T-cell (primary cell): ENCODE data around the gene PYGL. TPM values are rescaled to one million over a fixed set of nuclear protein-coding genes. Genes with fewer than 3 reads are reported as not detected.

Experiments used
- ATAC-seq, 4 experiments: fragments of 200-7000 bp in 3 of 4; fragments of 150-1000 bp in 1 of 4; cut with Tn5 transposase; replicated peaks in 1 of 4; 1 replicate in 3 of 4; 2 replicates in 1 of 4; pipeline ENCODE4 v1.10.0; 2021; ENCODE audit warnings: moderate library complexity in 3 of 4, mild to moderate bottlenecking in 2 of 4, moderate number of reproducible peaks in 1 of 4
- CTCF ChIA-PET, 2 donors: fragments of 300-600 bp; sonication (Branson Sonifier 250); formaldehyde crosslinking; loops; one replicate each; lab custom pipeline; 2022; ENCODE audit warnings: antibody characterized with exemption in 2 of 2; lab: Charles Lee
- POLR2A ChIA-PET, 2 donors: fragments of 300-600 bp; sonication (Branson Sonifier 250); formaldehyde crosslinking; loops; one replicate each; lab custom pipeline; 2022; ENCODE audit warnings: antibody characterized with exemption in 2 of 2; lab: Charles Lee
- DNase-seq, 35 experiments: peaks; one replicate each; pipeline versions ENCODE4 v3.0.0 to v3.0.0-alpha.2; 2013 to 2023
- H3K27ac ChIP-seq: one replicate; pipeline ENCODE4 v1.5.1; 2013; ENCODE audit warnings: low read length
- H3K27me3 ChIP-seq, 2 experiments: replicated peaks in 1 of 2; 1 replicate in 1 of 2; 2 replicates in 1 of 2; pipeline versions ENCODE4 v1.6.1 to v1.7.0; 2013; ENCODE audit warnings: low read length in 1 of 2, mixed read lengths in 1 of 2; ENCODE audit not compliant: control insufficient read depth in 2 of 2, insufficient read depth in 2 of 2; ENCODE audit errors: extremely low read depth in 1 of 2
- H3K36me3 ChIP-seq, 2 donors: 1 replicate in 1 of 2; 2 replicates in 1 of 2; pipeline versions ENCODE4 v1.6.1 to v1.7.0; 2013; ENCODE audit warnings: low read length in 1 of 2; ENCODE audit not compliant: control insufficient read depth in 2 of 2, insufficient read depth in 1 of 2; ENCODE audit errors: extremely low read depth in 1 of 2
- H3K4me1 ChIP-seq, 2 experiments: 1 replicate in 1 of 2; 2 replicates in 1 of 2; pipeline versions ENCODE4 v1.6.1 to v1.7.0; 2013; ENCODE audit warnings: low read length in 2 of 2, mixed read lengths in 1 of 2; ENCODE audit not compliant: insufficient read depth in 2 of 2, control insufficient read depth in 1 of 2; ENCODE audit errors: extremely low read depth in 1 of 2
- H3K4me3 ChIP-seq, 2 donors: 1 replicate in 1 of 2; 2 replicates in 1 of 2; pipeline versions ENCODE4 v1.5.1 to v1.7.0; 2013; ENCODE audit warnings: mild to moderate bottlenecking in 2 of 2, low read length in 1 of 2, moderate library complexity in 1 of 2; ENCODE audit not compliant: control insufficient read depth in 1 of 2; ENCODE audit errors: extremely low read depth in 1 of 2
- H3K9me3 ChIP-seq: 2 replicates; pipeline ENCODE4 v1.7.0; 2013
- H3K27ac Mint-ChIP-seq, 2 donors: one replicate each; pipeline ENCODE4 v1.8.0; 2020 to 2021; ENCODE audit warnings: mild to moderate bottlenecking in 2 of 2, mixed read lengths in 2 of 2
- H3K27me3 Mint-ChIP-seq, 2 donors: one replicate each; pipeline ENCODE4 v1.8.0; 2021 to 2022; ENCODE audit warnings: mixed read lengths in 2 of 2
- H3K36me3 Mint-ChIP-seq: one replicate; pipeline ENCODE4 v1.8.0; 2021; ENCODE audit warnings: mixed read lengths
- H3K4me1 Mint-ChIP-seq, 3 donors: one replicate each; pipeline ENCODE4 v1.8.0; 2020 to 2022; ENCODE audit warnings: mixed read lengths in 3 of 3, mild to moderate bottlenecking in 1 of 3
- H3K4me3 Mint-ChIP-seq, 3 donors: one replicate each; pipeline ENCODE4 v1.8.0; 2020 to 2022; ENCODE audit warnings: mild to moderate bottlenecking in 3 of 3, mixed read lengths in 3 of 3, moderate library complexity in 3 of 3
- H3K9me3 Mint-ChIP-seq, 3 donors: one replicate each; pipeline ENCODE4 v1.8.0; 2020 to 2022; ENCODE audit warnings: mixed read lengths in 3 of 3
- WGBS: methylation state at CpG from one replicate; pipeline ENCODE4 v1.1.5; 2013; ENCODE audit warnings: missing lambda C conversion rate; ENCODE audit not compliant: insufficient coverage; 5-methylcytosine and 5-hydroxymethylcytosine counted together
- total RNA-seq, 35 experiments: library from RNA in 6 of 35; stranded (reverse) in 6 of 35; fragments of 120-200 nt in 1 of 35; gene quantifications; one replicate each; pipeline versions ENCODE4 v1.2.1 to v1.2.4 and lab custom pipeline; 2013 to 2026

Gene PYGL
- total RNA-seq, 5 donors from 2014 or later (not counting 1 experiment from before 2014, with no cell fraction given) = 0.44 to 0.90 (median 0.65) TPM

DNA sequence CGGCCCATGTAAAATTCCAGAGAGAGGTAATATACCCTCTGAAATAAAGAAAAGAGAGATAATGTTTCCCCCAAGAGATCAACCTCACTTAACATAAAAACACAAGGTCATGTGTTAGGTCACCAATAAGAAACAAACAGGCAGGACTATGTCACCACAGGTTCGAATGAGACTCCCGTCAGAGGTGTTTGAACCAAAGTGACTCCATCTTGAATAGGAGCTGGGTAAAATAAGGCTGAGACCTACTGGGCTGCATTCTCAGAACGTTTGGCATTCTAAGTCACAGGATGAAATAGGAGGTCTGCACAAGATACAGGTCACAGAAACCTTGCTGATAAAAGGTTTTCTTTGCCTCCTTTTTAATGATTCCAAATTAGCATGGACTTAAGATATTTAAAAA lies 6.5 kb downstream of the PYGL start:
- Mint-ChIP-seq H3K9me3 (no peaks in the 10 kb centered on the region), H3K27ac (no peak overlapping the region), H3K4me3 (no peak overlapping the region), H3K27me3 (peaks cover 30 to 35% of the 10 kb centered on the region in 2 donors), H3K36me3 (no peaks in the 10 kb centered on the region), H3K4me1 (peaks cover 0 to 2% (median 0%) of the 10 kb centered on the region in 3 donors)
- ChIA-PET CTCF (no interaction called here), POLR2A (no interaction called here)
- no CpG with 5 or more reads among the region's 4 CpGs for WGBS
- Histone ChIP-seq H3K27ac (no peak overlapping the region), H3K4me3 (no peak overlapping the region), H3K27me3 (peaks cover 0 to 7% of the 10 kb centered on the region in 2 experiments), H3K36me3 (no peaks in the 10 kb centered on the region), H3K9me3 (no peaks in the 10 kb centered on the region), H3K4me1 (peaks cover 0 to 2% of the 10 kb centered on the region in 2 experiments)
- no peak for ATAC-seq
- DNase-seq = no peak

DNA sequence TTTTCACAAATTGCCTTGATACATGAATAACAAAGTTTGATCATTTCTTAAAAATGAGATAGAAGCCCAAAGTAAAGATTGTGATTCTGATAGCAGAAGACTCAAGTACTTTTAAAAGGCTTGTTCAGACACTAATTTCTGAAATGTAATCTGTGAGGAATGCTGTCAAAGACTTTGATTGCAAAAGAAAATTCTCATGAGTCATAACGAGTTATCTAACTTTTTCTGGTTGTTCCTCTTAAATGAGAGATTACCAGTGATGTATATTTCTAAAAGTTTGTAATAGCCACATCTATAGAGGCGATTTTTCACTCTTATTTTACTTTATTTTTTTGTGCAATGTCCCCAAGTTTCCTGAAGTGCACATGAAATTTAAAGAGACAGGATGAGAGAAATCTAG lies 7.0 kb downstream of the PYGL start:
- ATAC-seq (no peak), DNase-seq (no peak)
- H3K4me1 ChIP-seq = peaks cover 0 to 2% of the 10 kb centered on the region in 2 experiments
- ChIA-PET CTCF (no interaction called here), POLR2A (no interaction called here)
- no peaks in the 10 kb centered on the region for H3K9me3 ChIP-seq
- H3K36me3 ChIP-seq = no peaks in the 10 kb centered on the region
- H3K4me3 ChIP-seq = no peak overlapping the region
- peaks cover 0 to 7% of the 10 kb centered on the region in 2 experiments for H3K27me3 ChIP-seq
- WGBS = no CpG with 5 or more reads among the region's 2 CpGs
- peaks cover 25 to 34% of the 10 kb centered on the region in 2 donors for H3K27me3 Mint-ChIP-seq
- H3K27ac Mint-ChIP-seq = no peak overlapping the region
- H3K9me3 Mint-ChIP-seq = no peaks in the 10 kb centered on the region
- peaks cover 0 to 2% (median 0%) of the 10 kb centered on the region in 3 donors for H3K4me1 Mint-ChIP-seq
- H3K27ac ChIP-seq = no peak overlapping the region
- H3K4me3 Mint-ChIP-seq = no peak overlapping the region
- no peaks in the 10 kb centered on the region for H3K36me3 Mint-ChIP-seq

DNA sequence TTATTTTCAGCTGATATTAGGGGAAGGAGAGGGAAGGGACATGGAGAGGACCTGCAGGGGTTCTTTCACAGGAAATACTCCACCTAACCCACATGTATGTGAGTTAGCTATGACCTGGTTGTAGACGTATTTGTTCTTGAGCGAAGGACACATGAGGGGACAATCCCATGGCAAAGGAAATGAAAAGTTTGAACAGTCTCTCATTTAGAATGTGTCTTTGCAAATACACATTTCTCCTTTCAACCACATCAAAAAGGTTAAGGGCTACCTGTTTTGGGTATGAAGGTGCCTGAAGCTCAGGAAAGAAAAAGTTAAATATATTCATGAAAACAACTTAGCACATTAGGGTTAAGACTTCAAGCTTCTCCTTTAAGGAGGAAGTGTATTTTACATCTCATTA lies 7.4 kb downstream of the PYGL start:
- Mint-ChIP-seq H3K4me1 (peaks cover 0 to 2% (median 0%) of the 10 kb centered on the region in 3 donors), H3K9me3 (no peaks in the 10 kb centered on the region), H3K27ac (no peak overlapping the region), H3K36me3 (no peaks in the 10 kb centered on the region), H3K4me3 (no peak overlapping the region), H3K27me3 (peaks cover 23 to 33% of the 10 kb centered on the region in 2 donors)
- Histone ChIP-seq H3K36me3 (no peaks in the 10 kb centered on the region), H3K27me3 (peaks cover 0 to 7% of the 10 kb centered on the region in 2 experiments), H3K27ac (no peak overlapping the region), H3K9me3 (no peaks in the 10 kb centered on the region), H3K4me3 (no peak overlapping the region), H3K4me1 (peaks cover 0 to 2% of the 10 kb centered on the region in 2 experiments)
- WGBS = no CpG with 5 or more reads among the region's 2 CpGs
- ATAC-seq = no peak
- POLR2A ChIA-PET = no interaction called here
- CTCF ChIA-PET = no interaction called here
- DNase-seq = no peak

DNA sequence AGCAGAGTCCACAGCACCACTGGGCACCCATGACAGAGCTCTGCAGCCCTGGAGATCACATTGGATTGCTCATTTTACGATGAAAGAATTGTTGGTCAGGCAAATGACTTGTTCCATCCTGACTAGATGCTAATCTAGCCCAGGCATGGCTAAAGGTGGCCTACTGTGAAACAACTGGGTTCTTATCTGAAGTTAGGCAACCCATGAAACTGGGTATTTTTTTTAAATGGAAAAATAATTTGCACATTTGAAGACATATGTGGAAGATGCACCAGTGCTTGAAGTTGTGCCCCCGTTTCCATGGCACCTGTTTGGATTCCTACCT lies 8.3 kb downstream of the PYGL start:
- WGBS = 71% methylated on average over 1 of the region's 2 CpGs
- peaks cover 0 to 2% of the 10 kb centered on the region in 2 experiments for H3K4me1 ChIP-seq
- H3K27ac Mint-ChIP-seq = no peak overlapping the region
- H3K27ac ChIP-seq = no peak overlapping the region
- ChIA-PET POLR2A (no interaction called here), CTCF (no interaction called here)
- H3K9me3 Mint-ChIP-seq = no peaks in the 10 kb centered on the region
- no peak overlapping the region for H3K4me3 Mint-ChIP-seq
- no peak for DNase-seq
- H3K36me3 Mint-ChIP-seq = no peaks in the 10 kb centered on the region
- H3K9me3 ChIP-seq = no peaks in the 10 kb centered on the region
- no peaks in the 10 kb centered on the region for H3K36me3 ChIP-seq
- H3K4me3 ChIP-seq = no peak overlapping the region
- H3K27me3 ChIP-seq = peaks cover 0 to 4% of the 10 kb centered on the region in 2 experiments
- ATAC-seq = no peak
- peaks cover 14 to 33% of the 10 kb centered on the region in 2 donors for H3K27me3 Mint-ChIP-seq
- peaks cover 0 to 2% (median 0%) of the 10 kb centered on the region in 3 donors for H3K4me1 Mint-ChIP-seq

DNA sequence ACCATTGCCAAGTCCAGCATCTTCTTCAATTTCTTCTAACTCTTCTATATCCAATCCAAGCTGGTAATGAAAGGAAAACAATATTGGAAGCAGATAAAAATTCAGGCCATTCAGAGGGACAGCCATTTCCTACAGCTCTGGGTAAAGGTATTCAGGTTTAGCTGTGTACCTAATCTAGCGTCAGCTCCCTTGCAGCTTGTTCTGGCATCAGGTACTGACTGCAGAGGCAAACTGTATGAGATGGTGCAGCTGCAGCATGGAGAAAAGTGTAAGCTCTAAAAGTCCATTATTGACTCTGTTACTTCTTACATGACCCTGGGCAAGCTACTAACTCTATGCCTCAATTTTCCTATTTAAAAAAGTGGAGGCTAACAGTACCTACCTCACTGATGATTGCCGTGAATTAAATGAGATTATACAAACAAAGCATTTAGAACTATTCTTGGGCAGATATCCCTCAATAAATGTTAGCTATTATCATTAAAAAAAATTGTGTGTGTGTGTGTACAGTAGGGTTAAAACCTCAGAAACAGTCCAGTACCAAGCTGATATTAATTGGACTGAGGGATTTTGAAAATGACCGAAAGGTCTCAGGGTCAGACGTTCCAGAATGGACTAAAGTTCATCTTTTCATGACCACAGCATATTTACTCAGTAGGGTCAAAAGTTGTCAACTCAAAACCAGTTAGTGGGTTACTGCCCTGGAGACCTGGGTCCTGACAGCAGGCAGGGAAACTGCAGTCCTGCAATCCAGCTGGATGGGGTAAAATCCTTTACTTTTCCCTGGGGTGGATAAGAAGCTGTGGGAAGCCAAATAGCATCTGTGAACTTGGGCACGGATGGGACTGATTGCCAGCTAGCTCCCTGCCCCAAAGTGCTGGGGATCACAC lies 8.9 kb downstream of the PYGL start:
- ATAC-seq = no peak
- no peaks in the 10 kb centered on the region for H3K36me3 Mint-ChIP-seq
- CTCF ChIA-PET = no interaction called here
- no peaks in the 10 kb centered on the region for H3K36me3 ChIP-seq
- H3K4me1 ChIP-seq = peaks cover 0 to 2% of the 10 kb centered on the region in 2 experiments
- no peak for DNase-seq
- H3K27ac Mint-ChIP-seq = no peak overlapping the region
- no peak overlapping the region for H3K4me3 Mint-ChIP-seq
- peaks cover 10 to 29% of the 10 kb centered on the region in 2 donors for H3K27me3 Mint-ChIP-seq
- 75% methylated on average over 1 of the region's 5 CpGs for WGBS
- H3K4me1 Mint-ChIP-seq = peaks cover 0 to 2% (median 0%) of the 10 kb centered on the region in 3 donors
- H3K9me3 Mint-ChIP-seq = no peaks in the 10 kb centered on the region
- no peaks in the 10 kb centered on the region for H3K9me3 ChIP-seq
- POLR2A ChIA-PET = interaction anchor here in 1 of 2 donors (0.9 kb wide), 1 partner anchor 76 kb away, joined by 3 read pairs; no protein-coding TSS in a partner anchor
- peaks cover 0 to 4% of the 10 kb centered on the region in 2 experiments for H3K27me3 ChIP-seq
- H3K27ac ChIP-seq = no peak overlapping the region
- H3K4me3 ChIP-seq = no peak overlapping the region

DNA sequence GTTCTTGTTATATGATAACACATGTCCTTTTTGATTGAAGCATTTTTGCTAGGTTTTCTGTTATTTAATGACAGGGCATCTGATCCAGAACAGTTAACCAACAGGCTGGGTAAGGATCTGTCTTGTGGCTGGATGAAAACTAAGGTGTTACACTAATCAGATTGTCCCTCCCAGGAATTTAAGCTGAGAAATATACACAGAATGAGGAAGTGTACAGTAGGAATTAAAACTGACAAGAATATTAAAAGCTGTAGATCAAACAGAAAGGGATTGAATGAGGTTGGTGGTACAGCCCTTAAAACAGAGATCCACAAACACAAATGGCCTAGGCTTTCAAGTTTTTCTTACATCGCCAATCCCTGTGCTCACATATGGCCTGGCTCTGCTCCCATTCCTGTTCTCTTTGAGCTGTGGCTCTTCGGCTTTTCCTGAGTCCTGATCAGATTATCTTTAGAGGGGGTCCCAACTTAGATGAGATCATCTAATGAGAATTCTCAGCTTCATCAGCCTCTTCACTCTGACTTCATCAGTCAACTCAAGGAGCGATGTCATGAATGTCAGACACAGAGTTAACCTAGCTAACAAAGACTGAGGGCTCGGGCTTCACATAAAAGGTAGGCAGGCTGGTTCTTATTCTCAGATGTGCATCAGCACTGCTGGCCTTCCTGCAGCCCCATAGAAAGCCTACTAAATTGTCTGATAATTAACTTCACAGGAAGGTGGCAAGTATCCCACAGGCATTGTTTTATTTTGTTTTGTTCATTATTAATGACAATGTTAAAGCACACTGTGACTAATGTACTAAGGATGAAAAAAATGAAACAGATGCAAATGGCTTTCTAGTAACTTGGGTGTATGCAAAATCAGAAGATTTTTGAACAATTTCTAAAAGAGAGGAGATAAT lies 11.4 kb downstream of the PYGL start:
- Mint-ChIP-seq H3K27me3 (peaks cover 7 to 24% of the 10 kb centered on the region in 2 donors), H3K36me3 (no peaks in the 10 kb centered on the region), H3K27ac (no peak overlapping the region), H3K9me3 (no peaks in the 10 kb centered on the region), H3K4me1 (peaks cover 0 to 2% (median 0%) of the 10 kb centered on the region in 3 donors), H3K4me3 (no peak overlapping the region)
- H3K4me3 ChIP-seq = no peak overlapping the region
- no peaks in the 10 kb centered on the region for H3K9me3 ChIP-seq
- peaks cover 0 to 2% of the 10 kb centered on the region in 2 experiments for H3K4me1 ChIP-seq
- peaks cover 0 to 4% of the 10 kb centered on the region in 2 experiments for H3K27me3 ChIP-seq
- no peaks in the 10 kb centered on the region for H3K36me3 ChIP-seq
- POLR2A ChIA-PET = no interaction called here
- CTCF ChIA-PET = interaction anchor here in 1 of 2 donors (0.6 kb wide), 1 partner anchor 847 kb away, joined by 3 read pairs; no protein-coding TSS in a partner anchor
- WGBS = 100% methylated on average over 2 of the region's 4 CpGs
- no peak for ATAC-seq
- no peak overlapping the region for H3K27ac ChIP-seq
- no peak for DNase-seq
